Measurements from ENCODE around the gene PHLPP1.

Gene PHLPP1

GRCh38 chr18:62984656-62985315, 269.4 kb downstream of the PHLPP1 start:
- H3K27ac Mint-ChIP-seq, result no peak overlapping the region
- no peak overlapping the region for H3K4me3 Mint-ChIP-seq
- no peak for DNase-seq
- H3K4me1 Mint-ChIP-seq, result peaks cover 3% of the 10 kb centered on the region
- ATAC-seq, result no peak
- no peaks in the 10 kb centered on the region for H3K36me3 Mint-ChIP-seq (ENCODE audit: low read depth)
- H3K9me3 Mint-ChIP-seq, result no peaks in the 10 kb centered on the region
- no peaks in the 10 kb centered on the region for H3K27me3 Mint-ChIP-seq

DNA sequence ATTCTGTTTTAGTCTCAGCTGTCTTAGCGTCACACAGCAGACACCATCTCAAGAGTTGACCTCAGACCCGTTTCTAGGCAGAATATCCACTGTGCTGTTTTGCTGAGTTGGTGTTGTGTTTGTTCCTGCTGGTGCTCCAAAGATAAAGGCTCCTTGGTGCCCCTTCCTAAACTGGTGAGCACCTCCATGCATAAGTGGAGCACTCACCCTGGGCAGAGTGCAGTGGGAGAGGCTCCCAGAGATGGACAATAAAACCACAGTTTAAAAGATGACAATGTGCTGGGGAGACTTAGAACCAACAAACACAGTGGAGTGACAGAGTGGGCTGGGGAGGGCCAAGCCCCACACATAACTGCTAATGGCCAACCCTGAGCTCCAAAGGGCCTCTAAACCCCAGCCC, 271.1 kb downstream of the PHLPP1 start:
- Mint-ChIP-seq H3K27ac (no peak overlapping the region), H3K4me3 (no peak overlapping the region), H3K27me3 (no peaks in the 10 kb centered on the region), H3K9me3 (no peaks in the 10 kb centered on the region), H3K4me1 (peaks cover 3% of the 10 kb centered on the region), H3K36me3 (ENCODE audit: low read depth) (no peaks in the 10 kb centered on the region)
- DNase-seq (no peak), ATAC-seq (no peak)

GRCh38 chr18:62987055-62987830, 271.9 kb downstream of the PHLPP1 start:
- Mint-ChIP-seq H3K27me3 (no peaks in the 10 kb centered on the region), H3K4me1 (peaks cover 3% of the 10 kb centered on the region), H3K27ac (no peak overlapping the region), H3K4me3 (no peak overlapping the region), H3K36me3 (ENCODE audit: low read depth) (no peaks in the 10 kb centered on the region), H3K9me3 (no peaks in the 10 kb centered on the region)
- DNase-seq, result no peak
- ATAC-seq, result no peak

- H3K9me3 Mint-ChIP-seq, result no peaks in the 10 kb centered on the region
- ATAC-seq (no peak), DNase-seq (no peak)
- no peaks in the 10 kb centered on the region for H3K27me3 Mint-ChIP-seq
- no peaks in the 10 kb centered on the region for H3K4me1 Mint-ChIP-seq
- no peak overlapping the region for H3K27ac Mint-ChIP-seq
- no peaks in the 10 kb centered on the region for H3K36me3 Mint-ChIP-seq (ENCODE audit: low read depth)
- no peak overlapping the region for H3K4me3 Mint-ChIP-seq
Observed at GRCh38 chr18:62987859-62988258, 272.5 kb downstream of the PHLPP1 start.

GRCh38 chr18:62988471-62988870, 273.1 kb downstream of the PHLPP1 start:
- ATAC-seq (no peak), DNase-seq (no peak)
- Mint-ChIP-seq H3K4me3 (no peak overlapping the region), H3K9me3 (no peaks in the 10 kb centered on the region), H3K27me3 (peaks cover 1% of the 10 kb centered on the region), H3K27ac (no peak overlapping the region), H3K4me1 (no peaks in the 10 kb centered on the region), H3K36me3 (ENCODE audit: low read depth) (no peaks in the 10 kb centered on the region)

DNA sequence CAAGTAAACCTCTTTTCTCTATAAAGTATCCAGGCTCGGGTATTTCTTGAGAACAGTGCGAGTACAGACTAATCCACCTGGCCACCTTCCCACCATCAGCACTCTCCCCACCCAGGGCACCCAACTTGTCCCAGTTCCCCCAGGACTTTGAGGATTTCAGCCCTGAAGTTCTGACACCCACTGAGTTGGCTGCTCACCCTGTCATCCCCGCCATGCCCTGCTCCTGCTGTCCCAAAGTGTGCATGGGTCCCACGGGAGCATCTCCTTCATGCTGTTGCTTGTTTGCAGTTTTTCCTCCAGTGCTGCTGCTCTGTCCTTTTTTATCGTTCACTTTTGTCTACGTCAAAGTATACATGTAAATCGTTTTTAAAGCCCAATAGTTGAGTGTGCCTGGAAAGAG, 273.9 kb downstream of the PHLPP1 start:
- H3K4me3 Mint-ChIP-seq, result no peak overlapping the region
- H3K27me3 Mint-ChIP-seq, result peaks cover 6% of the 10 kb centered on the region
- DNase-seq, result no peak
- no peaks in the 10 kb centered on the region for H3K9me3 Mint-ChIP-seq
- no peak for ATAC-seq
- no peaks in the 10 kb centered on the region for H3K36me3 Mint-ChIP-seq (ENCODE audit: low read depth)
- H3K27ac Mint-ChIP-seq, result no peak overlapping the region
- no peaks in the 10 kb centered on the region for H3K4me1 Mint-ChIP-seq

DNA sequence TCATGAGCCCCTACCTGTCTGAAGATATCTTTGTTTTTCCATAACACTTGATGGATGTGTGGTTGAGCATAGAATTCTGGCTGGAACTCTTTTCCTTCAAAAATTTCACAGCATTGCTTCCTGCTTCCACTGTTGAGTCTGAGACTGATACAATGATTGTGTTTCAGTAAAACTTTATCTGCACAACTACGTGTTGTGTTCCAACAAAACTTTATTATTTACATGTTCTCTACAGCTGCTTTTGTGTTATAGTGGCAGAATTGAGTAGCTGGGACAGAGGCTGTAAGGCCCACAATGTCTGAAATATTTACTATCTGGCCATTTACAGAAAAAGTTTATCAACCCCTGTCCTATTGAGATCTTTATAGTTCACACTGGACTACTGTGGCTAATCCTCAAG, 275.3 kb downstream of the PHLPP1 start:
- Mint-ChIP-seq H3K4me3 (no peak overlapping the region), H3K27me3 (peaks cover 6% of the 10 kb centered on the region)

GRCh38 chr18:62991389-62991788, 276.0 kb downstream of the PHLPP1 start:
- no peaks in the 10 kb centered on the region for H3K36me3 Mint-ChIP-seq (ENCODE audit: low read depth)
- H3K4me1 Mint-ChIP-seq, result no peaks in the 10 kb centered on the region
- no peak for ATAC-seq
- no peak for DNase-seq
- no peak overlapping the region for H3K4me3 Mint-ChIP-seq
- no peaks in the 10 kb centered on the region for H3K9me3 Mint-ChIP-seq
- H3K27ac Mint-ChIP-seq, result no peak overlapping the region
- H3K27me3 Mint-ChIP-seq, result peaks cover 6% of the 10 kb centered on the region

More for the DNA sequence above, 275.3 kb downstream of the PHLPP1 start:
- ATAC-seq, result no peak
- H3K36me3 Mint-ChIP-seq (ENCODE audit: low read depth), result no peaks in the 10 kb centered on the region
- H3K4me1 Mint-ChIP-seq, result no peaks in the 10 kb centered on the region
- no peak overlapping the region for H3K27ac Mint-ChIP-seq
- no peaks in the 10 kb centered on the region for H3K9me3 Mint-ChIP-seq
- DNase-seq, result no peak

GRCh38 chr18:62991959-62992358, 276.6 kb downstream of the PHLPP1 start:
- Mint-ChIP-seq H3K27me3 (peaks cover 6% of the 10 kb centered on the region), H3K36me3 (ENCODE audit: low read depth) (no peaks in the 10 kb centered on the region), H3K9me3 (no peaks in the 10 kb centered on the region), H3K27ac (no peak overlapping the region), H3K4me1 (no peaks in the 10 kb centered on the region), H3K4me3 (no peak overlapping the region)
- ATAC-seq (no peak), DNase-seq (peak; percentile 12)

- no peak overlapping the region for H3K27ac Mint-ChIP-seq
- no peaks in the 10 kb centered on the region for H3K4me1 Mint-ChIP-seq
- no peak for DNase-seq
- H3K36me3 Mint-ChIP-seq (ENCODE audit: low read depth), result no peaks in the 10 kb centered on the region
- H3K9me3 Mint-ChIP-seq, result no peaks in the 10 kb centered on the region
- no peak for ATAC-seq
- H3K4me3 Mint-ChIP-seq, result no peak overlapping the region
- H3K27me3 Mint-ChIP-seq, result peaks cover 6% of the 10 kb centered on the region
Observed at GRCh38 chr18:62992877-62993365, 277.6 kb downstream of the PHLPP1 start.

GRCh38 chr18:62996566-62996965, 281.2 kb downstream of the PHLPP1 start:
- Mint-ChIP-seq H3K27me3 (peaks cover 9% of the 10 kb centered on the region), H3K4me1 (no peaks in the 10 kb centered on the region), H3K9me3 (no peaks in the 10 kb centered on the region), H3K4me3 (no peak overlapping the region), H3K27ac (no peak overlapping the region), H3K36me3 (ENCODE audit: low read depth) (no peaks in the 10 kb centered on the region)
- DNase-seq (no peak), ATAC-seq (no peak)

DNA sequence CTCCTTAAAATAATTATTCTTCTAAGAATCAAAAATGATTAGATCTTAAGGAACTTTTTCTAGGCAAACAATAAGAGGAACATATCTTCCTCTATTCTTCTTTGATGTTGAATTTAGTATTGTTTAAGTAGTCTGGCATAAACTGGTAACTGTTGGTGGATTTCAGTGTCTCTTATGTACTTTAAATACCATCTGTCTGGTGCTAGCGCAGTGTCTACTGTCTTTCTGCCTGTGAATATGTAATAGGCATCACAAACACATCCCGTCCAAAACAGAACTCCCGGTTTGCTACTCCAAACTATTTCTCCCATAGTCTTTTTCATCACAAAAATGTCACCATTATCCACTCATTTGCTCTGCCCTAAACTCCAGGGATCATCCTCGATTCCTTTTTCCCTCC, 281.7 kb downstream of the PHLPP1 start:
- ATAC-seq (no peak), DNase-seq (no peak)
- Mint-ChIP-seq H3K36me3 (ENCODE audit: low read depth) (no peaks in the 10 kb centered on the region), H3K27me3 (peaks cover 9% of the 10 kb centered on the region), H3K4me1 (no peaks in the 10 kb centered on the region), H3K9me3 (no peaks in the 10 kb centered on the region), H3K27ac (no peak overlapping the region), H3K4me3 (no peak overlapping the region)

DNA sequence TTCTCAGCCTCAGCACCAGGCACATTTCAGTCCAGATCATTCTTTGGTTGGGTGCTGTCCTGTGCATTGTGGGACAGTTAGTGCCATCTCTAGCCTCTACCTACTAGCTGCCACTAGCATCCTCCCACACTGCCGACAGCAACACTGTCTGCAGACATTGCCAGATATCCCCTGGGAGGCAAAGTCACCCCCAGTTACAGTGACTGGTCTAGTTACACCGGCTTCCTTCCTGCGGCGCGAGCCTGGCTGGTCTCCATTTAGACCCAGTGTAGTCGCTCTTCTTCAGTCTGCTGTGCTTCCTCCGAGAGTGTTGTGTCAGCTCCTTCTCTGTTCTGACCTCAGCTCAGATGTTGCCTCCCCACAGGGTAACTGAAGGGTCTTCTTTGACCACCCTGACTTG, 283.1 kb downstream of the PHLPP1 start:
- no peak for DNase-seq
- Mint-ChIP-seq H3K4me3 (no peak overlapping the region), H3K9me3 (no peaks in the 10 kb centered on the region), H3K27ac (no peak overlapping the region), H3K4me1 (no peaks in the 10 kb centered on the region), H3K27me3 (peaks cover 8% of the 10 kb centered on the region), H3K36me3 (ENCODE audit: low read depth) (no peaks in the 10 kb centered on the region)
- no peak for ATAC-seq

DNA sequence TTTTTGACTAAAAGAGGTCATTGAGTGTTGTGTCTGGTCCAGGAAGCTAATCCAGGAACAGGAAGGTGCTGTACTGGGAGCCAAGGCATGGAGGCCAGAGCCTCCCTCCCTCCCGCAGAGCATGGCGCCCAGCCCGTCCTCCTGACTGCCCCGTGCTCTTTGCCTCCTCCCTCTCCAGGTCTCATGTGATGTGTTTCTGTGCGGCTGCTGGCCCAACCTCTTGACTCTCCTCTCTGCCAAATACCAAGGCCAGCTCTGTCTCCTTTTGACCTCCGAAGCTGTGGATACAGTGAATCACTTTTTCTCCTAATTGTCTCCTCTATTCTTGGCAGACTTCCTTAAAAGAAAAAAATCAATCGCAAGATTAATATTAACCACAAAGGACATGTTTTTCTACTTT, 284.1 kb downstream of the PHLPP1 start:
- Mint-ChIP-seq H3K36me3 (ENCODE audit: low read depth) (no peaks in the 10 kb centered on the region), H3K4me1 (no peaks in the 10 kb centered on the region), H3K9me3 (no peaks in the 10 kb centered on the region), H3K27me3 (peaks cover 3% of the 10 kb centered on the region), H3K4me3 (no peak overlapping the region), H3K27ac (no peak overlapping the region)
- no peak for ATAC-seq
- no peak for DNase-seq

- no peaks in the 10 kb centered on the region for H3K36me3 Mint-ChIP-seq (ENCODE audit: low read depth)
- no peak overlapping the region for H3K4me3 Mint-ChIP-seq
- no peaks in the 10 kb centered on the region for H3K9me3 Mint-ChIP-seq
- peaks cover 3% of the 10 kb centered on the region for H3K27me3 Mint-ChIP-seq
- DNase-seq, result no peak
- no peak for ATAC-seq
- no peak overlapping the region for H3K27ac Mint-ChIP-seq
- no peaks in the 10 kb centered on the region for H3K4me1 Mint-ChIP-seq
Observed at GRCh38 chr18:62999921-63000320, 284.6 kb downstream of the PHLPP1 start.
